A549 (cell line): ENCODE measurements around the gene DTD1. TPM values are rescaled to one million over a fixed set of nuclear protein-coding genes. Genes with fewer than 3 reads are reported as not detected.

Experiments
- ATAC-seq, 2 experiments: fragments of 200-7000 bp in 1 of 2; fragments of >200 bp in 1 of 2; cut with Nextera tagmentation in 1 of 2; cut with Tn5 transposase in 1 of 2; 3 replicates each; pipeline versions ENCODE4 v1.8.0 to v1.9.1; 2018 to 2020; ENCODE audit warnings: mild to moderate bottlenecking in 1 of 2, moderate library complexity in 1 of 2
- CTCF ChIA-PET: fragments of 300-600 bp; sonication (Branson Sonifier 250); formaldehyde crosslinking; extraction: SDS; loops from one replicate; lab custom pipeline; 2021; ENCODE audit warnings: antibody characterized with exemption, inconsistent platforms; lab: Yijun Ruan, JAX
- POLR2A ChIA-PET: fragments of 350-600 bp; formaldehyde crosslinking; extraction: SDS; loops from one replicate; lab custom pipeline; 2021; ENCODE audit warnings: antibody characterized with exemption, inconsistent platforms; lab: Yijun Ruan, JAX
- DNase-seq, 2 experiments: peaks; one replicate each; pipeline versions ENCODE4 v3.0.0 to v3.0.0-alpha.2; 2011 to 2016; ENCODE audit warnings: low read depth in 1 of 2, low spot score in 1 of 2
- FAIRE-seq: peaks from 2 replicates; lab custom pipeline; 2011; peaks lifted over from hg19 to GRCh38; lab: Jason Lieb, UNC
- H3K27ac ChIP-seq, 2 experiments: fragments of >200 bp; sonication (Bioruptor Twin); formaldehyde crosslinking; 3 replicates each; pipeline ENCODE4 v1.5.1; 2016 to 2017
- H3K4me1 ChIP-seq: fragments of >200 bp; sonication (Bioruptor Twin); formaldehyde crosslinking; 3 replicates; pipeline ENCODE4 v1.6.1; 2016
- H3K4me2 ChIP-seq: fragments of >200 bp; sonication (Bioruptor Twin); formaldehyde crosslinking; 3 replicates; pipeline ENCODE4 v1.6.1; 2016
- H3K4me3 ChIP-seq: fragments of >200 bp; sonication (Bioruptor Twin); formaldehyde crosslinking; 3 replicates; pipeline ENCODE4 v1.5.1; 2016
- H3K9me3 ChIP-seq: fragments of >200 bp; sonication (Bioruptor Twin); formaldehyde crosslinking; 3 replicates; pipeline ENCODE4 v1.6.1; 2016
- BHLHE40 ChIP-seq: IDR thresholded peaks from 2 replicates; pipeline ENCODE4 v1.6.1; 2012; ENCODE audit warnings: low read depth, low read length, inconsistent platforms
- CBX2 ChIP-seq: fragments of 200-600 bp; sonication (generic); IDR thresholded peaks from 2 replicates; pipeline ENCODE4 v1.6.1; 2016; ENCODE audit warnings: low read depth, mild to moderate bottlenecking, borderline replicate concordance
- CBX8 ChIP-seq: fragments of 200-600 bp; sonication (generic); IDR thresholded peaks from 2 replicates; pipeline ENCODE4 v1.6.1; 2016
- E2F6 ChIP-seq: IDR thresholded peaks from 2 replicates; pipeline ENCODE4 v1.6.1; 2012; ENCODE audit warnings: low read depth, borderline replicate concordance
- EHMT2 ChIP-seq: fragments of 200-600 bp; sonication (generic); IDR thresholded peaks from 2 replicates; pipeline ENCODE4 v1.6.1; 2016; ENCODE audit warnings: antibody characterized with exemption, low read depth, mild to moderate bottlenecking, moderate library complexity
- FOSL2 ChIP-seq, 2 experiments: fragments of 450-650 bp in 1 of 2; fragments of >200 bp in 1 of 2; sonication (Bioruptor Twin) in 1 of 2; formaldehyde crosslinking; IDR thresholded peaks; 2 replicates each; pipeline versions ENCODE4 v1.5.0 to v1.6.1; 2016 to 2020; ENCODE audit warnings: mild to moderate bottlenecking in 1 of 2, moderate library complexity in 1 of 2
- FOXS1 ChIP-seq: fragments of 250-450 bp; sonication (Bioruptor Pico); IDR thresholded peaks from 2 replicates; pipeline ENCODE4 v1.5.0; 2020; ENCODE audit warnings: mild to moderate bottlenecking, moderate library complexity
- HEYL ChIP-seq: fragments of 250-450 bp; sonication (Bioruptor Pico); IDR thresholded peaks from 2 replicates; pipeline ENCODE4 v1.8.0; 2021; ENCODE audit warnings: mild to moderate bottlenecking, moderate library complexity
- HOXA7 ChIP-seq: fragments of 250-450 bp; sonication (Bioruptor Pico); IDR thresholded peaks from 2 replicates; pipeline ENCODE4 v1.5.0; 2020; ENCODE audit warnings: mild to moderate bottlenecking, moderate library complexity
- HOXB13 ChIP-seq: fragments of 250-450 bp; sonication (Bioruptor Pico); IDR thresholded peaks from 2 replicates; pipeline ENCODE4 v1.5.0; 2020; ENCODE audit warnings: low read depth, mild to moderate bottlenecking, moderate library complexity
- HOXB5 ChIP-seq: fragments of 250-450 bp; sonication (Bioruptor Pico); IDR thresholded peaks from 2 replicates; pipeline ENCODE4 v1.5.0; 2020; ENCODE audit warnings: mild to moderate bottlenecking, moderate library complexity
- JUN ChIP-seq, 2 experiments: fragments of >200 bp; sonication (Bioruptor Twin); formaldehyde crosslinking; IDR thresholded peaks; 2 replicates in 1 of 2; 3 replicates in 1 of 2; pipeline ENCODE4 v1.6.1; 2016 to 2017
- KDM1A ChIP-seq: fragments of 200-600 bp; sonication (generic); IDR thresholded peaks from 2 replicates; pipeline ENCODE4 v1.6.1; 2016; ENCODE audit warnings: low read depth, mild to moderate bottlenecking
- KDM5A ChIP-seq: fragments of 200-600 bp; sonication (generic); IDR thresholded peaks from 2 replicates; pipeline ENCODE4 v1.6.1; 2016; ENCODE audit warnings: antibody characterized with exemption, mild to moderate bottlenecking
- NPAS2 ChIP-seq: fragments of 250-450 bp; sonication (Bioruptor Pico); IDR thresholded peaks from 2 replicates; pipeline ENCODE4 v1.8.0; 2022; ENCODE audit warnings: mild to moderate bottlenecking, moderate library complexity, borderline replicate concordance
- SREBF2 ChIP-seq: fragments of 450-650 bp; IDR thresholded peaks from 2 replicates; pipeline ENCODE4 v1.6.1; 2014; ENCODE audit warnings: mild to moderate bottlenecking, moderate library complexity
- TFCP2L1 ChIP-seq: fragments of 250-450 bp; sonication (Bioruptor Pico); IDR thresholded peaks from 2 replicates; pipeline ENCODE4 v1.5.0; 2021; ENCODE audit warnings: mild to moderate bottlenecking
- USF2 ChIP-seq: fragments of 450-650 bp; IDR thresholded peaks from 2 replicates; pipeline ENCODE4 v1.6.1; 2014; ENCODE audit warnings: antibody characterized with exemption
- ZFP36 ChIP-seq: fragments of 450-650 bp; IDR thresholded peaks from 2 replicates; pipeline ENCODE4 v1.6.1; 2014; ENCODE audit warnings: borderline replicate concordance; ENCODE audit not compliant: partially characterized antibody
- WGBS: methylation state at CpG from one replicate; pipeline ENCODE4 v1.1.6; 2017; ENCODE audit errors: missing lambda C conversion rate; 5-methylcytosine and 5-hydroxymethylcytosine counted together
- polyA plus RNA-seq, 4 experiments: library from polyadenylated mRNA; depleted of rRNA in 3 of 4; stranded (reverse); fragments of >200 nt; fragmentation: RNase III in 1 of 4; extraction: RNeasy Plus Mini Kit Qiagen cat#74134 plus additional on column Dnase treatment in 1 of 4; gene quantifications; 2 replicates in 3 of 4; 3 replicates in 1 of 4; pipeline ENCODE4 v1.2.3, GENCODE V29; 2011 to 2017
- TF ChIP-seq, protein P1 (sequence below): IDR thresholded peaks from 2 replicates; pipeline ENCODE4 v1.6.1; 2012
- TF ChIP-seq, protein P2 (sequence below): fragments of 150-350 bp; IDR thresholded peaks from 2 replicates; pipeline ENCODE4 v1.6.1; 2014; ENCODE audit warnings: low read depth, mild to moderate bottlenecking, low read length
- TF ChIP-seq, protein P3 (sequence below): fragments of 200-600 bp; sonication (generic); IDR thresholded peaks from 2 replicates; pipeline ENCODE4 v1.6.1; 2016; ENCODE audit warnings: antibody characterized with exemption, mild to moderate bottlenecking, moderate library complexity

The DTD1 gene
- polyA plus RNA-seq, 2 of the 4 experiments (the other 2 are of a cell fraction): 72.8 to 99.3 TPM

DNA sequence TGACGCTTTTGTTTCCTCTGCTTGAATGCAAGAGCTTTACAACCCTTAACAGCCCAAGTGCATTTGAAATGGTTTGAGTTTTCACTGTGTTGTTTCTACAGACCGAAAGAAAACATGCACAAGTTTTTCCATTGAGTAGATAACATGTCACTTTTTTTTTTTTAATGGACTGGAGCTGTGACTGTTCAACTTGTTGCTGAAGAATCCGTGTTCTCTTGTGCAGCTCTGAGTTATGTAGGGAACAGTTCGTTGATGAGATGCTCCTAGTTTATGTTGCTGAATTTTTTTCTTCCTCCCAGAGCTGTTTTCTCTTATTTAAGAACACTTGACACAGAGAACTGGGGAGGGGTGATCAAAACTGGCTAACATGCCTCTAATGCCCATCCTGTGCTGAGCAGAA lies 89.3 kb downstream of the DTD1 start (continued):
- TF ChIP-seq KDM5A: no peak
- TF ChIP-seq HOXB5 (CRISPR knock-in tag): no peak
- TF ChIP-seq HOXA7 (CRISPR knock-in tag): no peak
- TF ChIP-seq CBX2: no peak
- TF ChIP-seq, protein P1, sequence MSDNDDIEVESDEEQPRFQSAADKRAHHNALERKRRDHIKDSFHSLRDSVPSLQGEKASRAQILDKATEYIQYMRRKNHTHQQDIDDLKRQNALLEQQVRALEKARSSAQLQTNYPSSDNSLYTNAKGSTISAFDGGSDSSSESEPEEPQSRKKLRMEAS: no peak

DNA sequence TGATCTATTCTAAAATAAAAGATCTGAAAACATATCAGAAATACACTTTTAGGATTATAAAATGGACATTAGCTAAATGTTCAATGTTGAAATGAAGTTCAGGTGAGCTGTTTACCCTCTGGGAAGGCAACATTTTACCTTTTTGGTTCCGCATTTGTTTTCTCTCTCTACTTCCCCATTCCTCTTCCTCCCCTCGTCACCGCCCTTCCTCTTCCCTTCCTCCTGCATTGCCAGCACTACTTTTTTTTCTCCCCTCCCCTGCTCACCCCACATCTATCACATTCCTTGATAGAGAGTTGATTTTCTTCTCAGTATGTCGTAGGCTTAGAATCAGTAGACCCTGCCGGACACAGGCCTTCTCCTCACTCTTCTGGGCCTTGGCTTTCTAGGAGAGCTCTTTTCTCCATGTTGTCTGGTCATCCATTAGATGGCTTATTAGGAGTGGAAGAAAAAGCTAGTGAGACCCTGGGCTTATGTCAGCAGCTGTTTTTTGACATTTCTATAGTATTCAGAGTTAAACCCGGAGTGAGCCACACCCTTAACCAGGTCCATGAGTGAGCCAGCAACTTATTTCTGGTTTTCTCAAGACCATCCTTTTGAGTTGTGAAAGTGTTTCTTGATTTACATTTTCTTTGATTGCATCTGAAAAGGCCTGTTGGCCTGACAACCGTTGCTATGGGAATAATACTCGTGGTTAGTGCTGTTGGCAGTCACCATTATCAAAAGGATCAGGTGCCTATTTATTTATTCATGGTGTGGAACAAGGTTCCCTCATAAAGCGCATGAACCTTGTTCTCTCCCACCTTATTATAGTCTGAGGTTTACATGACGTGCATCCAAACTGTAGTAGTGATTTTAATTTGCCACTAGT lies 90.9 kb downstream of the DTD1 start:
- WGBS: 67% methylated on average over 10 of the region's 10 CpGs
- Histone ChIP-seq H3K4me3 (no peak overlapping the region), H3K4me1 (no peaks in the 10 kb centered on the region), H3K27ac (no peak overlapping the region), H3K4me2 (no peak overlapping the region), H3K9me3 (no peaks in the 10 kb centered on the region)
- ATAC-seq: no peak
- no peak for FAIRE-seq
- TF ChIP-seq E2F6 (no peak), HOXB13 (CRISPR knock-in tag) (no peak), ZFP36 (no peak), FOXS1 (CRISPR knock-in tag) (no peak), JUN (IDR thresholded peaks at IDR 0.05) (no peak), EHMT2 (no peak), CBX8 (no peak), KDM1A (no peak), TFCP2L1 (CRISPR knock-in tag) (no peak), SREBF2 (no peak), CBX2 (no peak), NPAS2 (no peak), FOSL2 (IDR thresholded peaks at IDR 0.05) (no peak), FOSL2 (CRISPR knock-in tag; IDR thresholded peaks at IDR 0.05) (no peak), USF2 (no peak), BHLHE40 (no peak), HEYL (no peak)
- TF ChIP-seq, protein P2, sequence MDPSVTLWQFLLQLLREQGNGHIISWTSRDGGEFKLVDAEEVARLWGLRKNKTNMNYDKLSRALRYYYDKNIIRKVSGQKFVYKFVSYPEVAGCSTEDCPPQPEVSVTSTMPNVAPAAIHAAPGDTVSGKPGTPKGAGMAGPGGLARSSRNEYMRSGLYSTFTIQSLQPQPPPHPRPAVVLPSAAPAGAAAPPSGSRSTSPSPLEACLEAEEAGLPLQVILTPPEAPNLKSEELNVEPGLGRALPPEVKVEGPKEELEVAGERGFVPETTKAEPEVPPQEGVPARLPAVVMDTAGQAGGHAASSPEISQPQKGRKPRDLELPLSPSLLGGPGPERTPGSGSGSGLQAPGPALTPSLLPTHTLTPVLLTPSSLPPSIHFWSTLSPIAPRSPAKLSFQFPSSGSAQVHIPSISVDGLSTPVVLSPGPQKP: no peak
- TF ChIP-seq, protein P3, sequence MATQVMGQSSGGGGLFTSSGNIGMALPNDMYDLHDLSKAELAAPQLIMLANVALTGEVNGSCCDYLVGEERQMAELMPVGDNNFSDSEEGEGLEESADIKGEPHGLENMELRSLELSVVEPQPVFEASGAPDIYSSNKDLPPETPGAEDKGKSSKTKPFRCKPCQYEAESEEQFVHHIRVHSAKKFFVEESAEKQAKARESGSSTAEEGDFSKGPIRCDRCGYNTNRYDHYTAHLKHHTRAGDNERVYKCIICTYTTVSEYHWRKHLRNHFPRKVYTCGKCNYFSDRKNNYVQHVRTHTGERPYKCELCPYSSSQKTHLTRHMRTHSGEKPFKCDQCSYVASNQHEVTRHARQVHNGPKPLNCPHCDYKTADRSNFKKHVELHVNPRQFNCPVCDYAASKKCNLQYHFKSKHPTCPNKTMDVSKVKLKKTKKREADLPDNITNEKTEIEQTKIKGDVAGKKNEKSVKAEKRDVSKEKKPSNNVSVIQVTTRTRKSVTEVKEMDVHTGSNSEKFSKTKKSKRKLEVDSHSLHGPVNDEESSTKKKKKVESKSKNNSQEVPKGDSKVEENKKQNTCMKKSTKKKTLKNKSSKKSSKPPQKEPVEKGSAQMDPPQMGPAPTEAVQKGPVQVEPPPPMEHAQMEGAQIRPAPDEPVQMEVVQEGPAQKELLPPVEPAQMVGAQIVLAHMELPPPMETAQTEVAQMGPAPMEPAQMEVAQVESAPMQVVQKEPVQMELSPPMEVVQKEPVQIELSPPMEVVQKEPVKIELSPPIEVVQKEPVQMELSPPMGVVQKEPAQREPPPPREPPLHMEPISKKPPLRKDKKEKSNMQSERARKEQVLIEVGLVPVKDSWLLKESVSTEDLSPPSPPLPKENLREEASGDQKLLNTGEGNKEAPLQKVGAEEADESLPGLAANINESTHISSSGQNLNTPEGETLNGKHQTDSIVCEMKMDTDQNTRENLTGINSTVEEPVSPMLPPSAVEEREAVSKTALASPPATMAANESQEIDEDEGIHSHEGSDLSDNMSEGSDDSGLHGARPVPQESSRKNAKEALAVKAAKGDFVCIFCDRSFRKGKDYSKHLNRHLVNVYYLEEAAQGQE: no peak
- DNase-seq: peak in 1 of 2 experiments; percentile 16
- POLR2A ChIA-PET: no interaction called here
- CTCF ChIA-PET: no interaction called here
